ENCODE data around the gene ATPAF1.

Gene ATPAF1

DNA sequence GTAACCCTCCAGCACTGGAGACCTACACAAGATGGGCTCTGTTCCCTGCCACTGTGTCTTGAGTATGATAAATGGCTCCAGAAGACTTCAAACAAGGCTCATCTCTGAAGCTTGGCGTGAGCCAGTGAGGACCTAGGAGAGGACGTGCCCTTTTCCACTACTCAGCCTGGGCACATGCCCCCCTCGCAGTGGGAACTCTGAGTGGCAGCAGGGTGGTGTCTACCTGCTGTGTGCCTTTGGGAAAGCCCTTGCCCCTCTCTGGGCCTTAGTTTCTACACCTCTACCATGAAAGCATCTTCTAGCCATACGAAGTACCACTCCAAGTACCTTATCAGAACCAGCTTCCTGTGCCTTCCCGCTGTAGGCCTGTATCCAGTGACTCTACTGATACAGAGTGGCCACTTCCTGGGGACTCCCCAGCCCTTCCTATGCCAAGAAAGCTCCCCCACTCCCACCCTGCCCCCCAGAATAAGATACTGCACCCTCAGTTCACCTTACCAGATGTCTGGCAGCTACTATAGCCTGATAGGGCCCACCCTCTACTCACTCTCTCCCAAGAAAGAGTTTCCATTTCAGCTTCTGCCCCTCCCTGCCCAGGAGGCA is 48.4 kb downstream of the ATPAF1 start:
- Mint-ChIP-seq H3K9me3 (no peaks in the 10 kb centered on the region), H3K4me1 (ENCODE audit: low read depth) (peaks cover 39% of the 10 kb centered on the region), H3K36me3 (ENCODE audit: low read depth) (no peaks in the 10 kb centered on the region), H3K4me3 (no peak overlapping the region), H3K27me3 (ENCODE audit: low read depth) (no peaks in the 10 kb centered on the region), H3K27ac (no peak overlapping the region)

DNA sequence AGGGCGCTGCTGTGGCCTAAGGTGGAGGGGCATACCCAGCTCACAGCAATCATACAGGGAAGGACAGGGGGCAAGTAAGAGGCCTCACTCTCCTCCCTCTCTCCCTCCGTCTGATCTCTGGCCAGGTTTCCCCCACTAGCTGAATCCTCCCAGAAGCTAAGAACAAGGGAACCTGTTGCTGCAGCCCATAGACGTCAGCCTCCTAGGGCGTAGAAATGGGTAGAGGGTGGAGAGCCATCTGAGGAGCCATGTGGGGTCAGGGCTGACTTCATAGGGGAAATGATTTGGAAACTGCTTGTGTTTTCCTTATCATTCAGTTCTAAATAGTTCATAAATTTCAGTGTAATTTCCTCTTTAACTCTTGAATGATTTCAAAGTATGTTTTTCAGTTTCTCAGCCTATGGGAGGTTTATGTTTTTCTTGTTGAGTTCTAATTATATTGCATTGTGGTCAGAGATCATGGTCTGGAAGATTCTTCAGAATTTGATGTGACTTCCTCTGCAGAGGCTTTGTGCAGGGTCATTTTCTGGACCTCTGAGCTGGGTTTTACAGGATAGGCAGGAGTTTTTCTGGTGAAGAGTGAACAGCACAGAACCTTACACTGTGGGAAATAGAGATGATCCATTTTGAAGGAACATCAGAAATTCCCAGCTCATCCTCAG is 49.3 kb downstream of the ATPAF1 start:
- Mint-ChIP-seq H3K36me3 (ENCODE audit: low read depth) (no peaks in the 10 kb centered on the region), H3K27me3 (ENCODE audit: low read depth) (no peaks in the 10 kb centered on the region), H3K4me3 (no peak overlapping the region), H3K9me3 (no peaks in the 10 kb centered on the region), H3K4me1 (ENCODE audit: low read depth) (peaks cover 46% of the 10 kb centered on the region), H3K27ac (peak overlapping the region; percentile 13)

DNA sequence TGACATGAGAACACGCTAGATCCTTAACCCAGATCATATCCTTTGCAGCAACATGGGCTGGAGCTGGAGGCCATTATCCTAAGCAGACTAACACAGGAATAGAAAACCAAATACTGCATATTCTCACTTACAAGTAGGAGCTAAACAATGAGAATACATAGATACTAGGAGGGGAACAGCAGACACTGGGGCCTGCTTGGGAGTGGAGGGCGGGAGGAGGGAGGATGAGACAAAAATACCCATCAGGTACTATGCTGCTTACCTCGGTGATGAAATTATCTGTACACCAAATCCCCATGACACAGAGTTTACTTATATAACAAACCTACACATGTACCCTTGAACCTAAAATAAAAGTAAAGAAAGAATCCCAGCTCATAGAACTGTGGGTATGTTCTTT is 50.3 kb downstream of the ATPAF1 start:
- H3K27me3 Mint-ChIP-seq (ENCODE audit: low read depth), result no peaks in the 10 kb centered on the region
- peaks cover 48% of the 10 kb centered on the region for H3K4me1 Mint-ChIP-seq (ENCODE audit: low read depth)
- H3K4me3 Mint-ChIP-seq, result peak overlapping the region; percentile 93
- H3K36me3 Mint-ChIP-seq (ENCODE audit: low read depth), result peaks cover 2% of the 10 kb centered on the region
- H3K27ac Mint-ChIP-seq, result peak overlapping the region; percentile 88
- no peaks in the 10 kb centered on the region for H3K9me3 Mint-ChIP-seq

DNA sequence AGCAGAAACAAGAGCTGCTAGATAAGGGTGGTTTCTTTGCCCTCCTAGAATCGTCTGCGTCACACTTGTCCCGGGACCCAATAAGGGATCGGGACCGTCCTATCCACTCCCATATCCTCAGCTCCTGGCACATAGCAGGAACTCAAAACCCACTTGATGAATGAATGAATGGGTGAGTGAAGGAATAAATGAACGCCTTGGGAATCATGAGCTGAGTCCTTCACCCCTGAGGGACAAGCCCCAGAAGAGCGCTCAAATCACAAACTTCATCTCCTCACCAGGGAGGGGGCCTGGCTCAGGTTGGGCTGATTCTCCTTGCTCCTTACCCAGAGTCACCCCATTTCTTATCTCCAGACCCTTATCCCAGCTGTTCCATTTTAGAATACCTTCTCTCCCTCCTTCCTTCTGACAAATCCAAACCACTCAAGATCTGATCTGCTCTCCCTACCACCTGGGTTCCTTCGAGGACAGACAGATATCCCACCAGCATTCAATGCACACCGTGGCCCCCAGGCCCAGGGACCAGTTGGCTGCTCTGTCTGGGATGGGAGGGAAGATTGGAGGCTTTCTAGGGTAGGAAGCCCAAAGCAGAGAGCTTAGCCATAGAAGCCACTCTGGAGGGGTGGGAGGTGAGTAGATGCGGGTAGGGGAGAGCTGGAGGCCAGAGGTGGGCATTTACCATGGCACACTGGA is 50.9 kb downstream of the ATPAF1 start:
- H3K9me3 Mint-ChIP-seq, result no peaks in the 10 kb centered on the region
- peaks cover 48% of the 10 kb centered on the region for H3K4me1 Mint-ChIP-seq (ENCODE audit: low read depth)
- peaks cover 4% of the 10 kb centered on the region for H3K36me3 Mint-ChIP-seq (ENCODE audit: low read depth)
- peak overlapping the region; percentile 93 for H3K4me3 Mint-ChIP-seq
- no peaks in the 10 kb centered on the region for H3K27me3 Mint-ChIP-seq (ENCODE audit: low read depth)
- peak overlapping the region; percentile 88 for H3K27ac Mint-ChIP-seq

DNA sequence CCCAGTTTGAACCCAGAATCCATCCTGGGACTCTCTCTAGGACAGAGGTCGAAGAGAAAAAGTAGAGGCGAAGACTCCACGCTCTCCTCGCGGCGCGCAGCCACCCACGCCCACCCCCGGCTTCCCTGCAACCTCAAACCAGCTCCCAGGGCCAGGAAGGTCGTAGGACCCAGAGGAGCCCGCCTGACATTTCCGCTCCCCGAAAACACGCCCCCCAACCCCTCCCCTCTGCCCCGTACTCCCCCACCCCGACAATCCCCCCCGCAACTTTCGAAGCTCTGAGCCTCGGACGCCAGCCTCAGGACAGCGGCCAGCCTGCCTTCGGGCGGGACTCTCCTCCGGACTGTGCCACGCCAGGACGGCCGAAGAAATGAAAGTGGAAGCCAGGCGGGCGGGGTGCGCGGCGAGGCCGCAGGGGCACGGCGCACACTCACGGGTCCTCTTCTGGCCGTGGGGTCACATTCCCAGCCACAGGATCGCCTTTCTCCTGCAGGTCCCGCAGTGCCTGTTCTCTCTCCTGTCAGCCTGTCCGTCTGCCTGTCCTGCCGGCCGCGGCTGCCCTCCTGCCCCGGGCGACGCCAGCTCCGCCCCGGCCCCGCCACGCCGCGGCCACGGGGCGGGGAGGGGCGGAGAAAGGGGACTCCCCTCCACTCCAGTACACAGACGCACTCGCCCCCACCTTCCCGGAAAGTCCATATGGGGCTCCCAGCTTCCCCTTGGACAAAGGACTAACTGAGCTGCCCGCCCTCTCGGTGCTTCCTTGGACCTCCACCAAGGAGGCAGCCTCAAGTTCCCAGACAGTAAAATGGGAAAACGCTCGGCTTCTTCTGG is 51.7 kb downstream of the ATPAF1 start, which contains the start of gene MOB3C:
TSS of gene MOB3C (minus strand) at position 535 of the 831 bp plus-strand sequence. CDS start 3,490 bp downstream, outside the sequence.
- H3K4me1 Mint-ChIP-seq (ENCODE audit: low read depth), result peaks cover 49% of the 10 kb centered on the region
- peak within 1 kb of the TSS; percentile 93 for H3K4me3 Mint-ChIP-seq
- no peaks in the 10 kb centered on the region for H3K9me3 Mint-ChIP-seq
- peaks cover 5% of the 10 kb centered on the region for H3K36me3 Mint-ChIP-seq (ENCODE audit: low read depth)
- H3K27ac Mint-ChIP-seq, result peak within 1 kb of the TSS; percentile 88
- H3K27me3 Mint-ChIP-seq (ENCODE audit: low read depth), result no peaks in the 10 kb centered on the region

DNA sequence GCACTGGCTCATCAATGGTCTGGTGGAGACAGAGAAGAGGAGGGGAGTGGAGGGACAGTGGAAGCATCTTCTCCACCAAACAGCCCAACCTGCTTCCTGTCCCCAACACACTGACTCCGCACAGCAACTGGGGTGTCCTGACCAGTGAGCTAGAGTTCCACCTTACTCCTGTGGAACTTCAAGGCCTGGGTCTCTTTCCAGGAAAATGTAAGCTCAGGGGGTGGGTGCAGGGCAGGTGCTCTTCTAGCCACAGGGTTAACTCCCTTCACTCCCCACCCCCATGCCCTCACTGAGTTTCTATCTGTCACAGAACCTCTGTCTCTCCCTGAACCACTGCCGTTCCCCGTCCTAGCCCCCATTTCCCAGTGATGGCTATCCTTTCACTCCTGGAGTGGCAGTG is 52.4 kb downstream of the ATPAF1 start:
- Mint-ChIP-seq H3K4me3 (peak overlapping the region; percentile 93), H3K4me1 (ENCODE audit: low read depth) (peaks cover 52% of the 10 kb centered on the region), H3K27ac (peak overlapping the region; percentile 82), H3K9me3 (no peaks in the 10 kb centered on the region), H3K36me3 (ENCODE audit: low read depth) (peaks cover 13% of the 10 kb centered on the region), H3K27me3 (ENCODE audit: low read depth) (no peaks in the 10 kb centered on the region)

DNA sequence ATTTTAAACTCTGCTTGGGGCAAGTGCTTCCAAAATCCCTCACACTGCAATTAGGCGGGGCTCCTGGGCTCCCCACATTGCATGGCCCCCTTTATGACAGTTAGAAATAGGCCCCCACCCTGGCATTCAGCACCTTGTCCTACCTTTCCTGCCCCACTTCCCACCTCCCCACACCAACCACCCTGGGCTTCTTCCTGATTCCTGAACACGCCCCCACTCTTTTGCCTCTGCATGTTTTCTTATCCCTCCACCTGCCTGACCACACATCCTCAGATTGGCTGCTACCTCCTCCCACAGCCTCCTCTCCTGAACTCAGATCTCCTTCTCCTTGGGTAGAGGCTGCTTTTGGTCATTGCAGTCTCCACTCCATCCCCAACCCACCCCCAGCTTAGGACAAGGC is 53.1 kb downstream of the ATPAF1 start:
- peak overlapping the region; percentile 82 for H3K27ac Mint-ChIP-seq

DNA sequence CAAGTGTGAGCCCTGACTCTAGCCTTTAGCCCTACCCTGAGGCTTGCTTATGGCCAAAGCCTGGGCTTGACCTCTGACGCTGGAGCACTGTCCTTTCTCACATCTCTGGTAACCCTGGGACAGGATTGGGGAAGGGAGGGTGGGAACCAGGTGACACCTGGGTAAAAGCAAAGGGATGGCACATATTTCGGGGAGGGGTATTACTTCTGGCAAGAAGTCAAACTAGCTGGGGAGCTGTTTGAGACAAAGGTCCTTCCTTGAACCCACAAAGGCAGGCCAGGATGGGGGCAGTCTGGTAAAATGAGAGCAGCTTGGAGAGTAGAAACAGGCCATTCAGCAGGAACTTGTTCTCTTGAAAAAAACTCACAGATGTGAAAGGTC is 53.6 kb downstream of the ATPAF1 start:
- peaks cover 54% of the 10 kb centered on the region for H3K4me1 Mint-ChIP-seq (ENCODE audit: low read depth)
- H3K27me3 Mint-ChIP-seq (ENCODE audit: low read depth), result no peaks in the 10 kb centered on the region
- H3K4me3 Mint-ChIP-seq, result peak overlapping the region; percentile 93
- peak overlapping the region; percentile 15 for H3K27ac Mint-ChIP-seq
- no peaks in the 10 kb centered on the region for H3K9me3 Mint-ChIP-seq
- H3K36me3 Mint-ChIP-seq (ENCODE audit: low read depth), result peaks cover 22% of the 10 kb centered on the region

More for the DNA sequence above, 53.1 kb downstream of the ATPAF1 start:
- Mint-ChIP-seq H3K36me3 (ENCODE audit: low read depth) (peaks cover 17% of the 10 kb centered on the region), H3K4me1 (ENCODE audit: low read depth) (peaks cover 52% of the 10 kb centered on the region), H3K4me3 (peak overlapping the region; percentile 93), H3K27me3 (ENCODE audit: low read depth) (no peaks in the 10 kb centered on the region), H3K9me3 (no peaks in the 10 kb centered on the region)

DNA sequence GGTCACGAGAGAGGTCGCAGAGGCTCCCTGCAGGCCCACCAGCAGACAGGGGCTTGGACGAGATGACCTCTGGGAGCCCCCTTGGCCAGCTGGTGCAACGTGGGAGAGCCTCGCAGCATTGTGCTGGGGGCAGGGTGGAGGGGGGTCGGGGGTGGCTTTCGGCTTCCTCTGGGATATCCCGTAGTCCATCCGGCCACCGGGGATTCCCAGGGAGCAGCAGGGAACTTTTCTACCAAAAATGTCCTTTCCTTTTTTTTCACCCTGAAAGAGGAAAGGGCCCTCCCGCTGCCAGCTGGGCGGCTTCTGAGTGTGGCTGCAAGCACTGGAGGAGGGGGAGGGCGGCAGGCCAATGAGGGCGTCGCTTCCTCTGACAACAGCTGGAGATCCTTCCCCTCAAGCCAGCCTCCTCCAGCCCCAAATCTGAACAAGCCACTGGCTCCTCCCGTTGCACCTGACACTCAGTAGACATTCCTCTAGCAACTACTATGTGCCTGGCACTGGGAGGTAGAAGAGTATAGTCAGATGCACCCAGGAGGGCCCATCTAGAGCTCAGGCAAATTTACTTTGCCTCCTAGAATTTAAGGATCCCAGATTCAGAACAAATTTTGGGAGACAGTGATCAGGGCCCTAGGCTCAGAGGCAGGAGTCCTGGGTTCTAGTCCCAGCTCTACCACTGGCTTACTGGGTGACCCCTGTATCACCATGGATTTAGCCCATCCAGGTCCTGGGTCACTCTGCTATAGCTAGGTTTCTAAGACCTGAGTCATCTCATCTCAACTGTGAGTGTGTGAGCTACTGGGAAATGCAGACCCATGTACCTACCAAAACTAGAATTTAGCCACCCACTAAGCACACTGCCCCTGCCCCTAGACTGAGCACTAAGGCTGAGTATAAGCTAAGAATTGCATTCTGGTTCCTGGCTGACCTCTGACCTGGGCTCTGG is 54.2 kb downstream of the ATPAF1 start:
- Mint-ChIP-seq H3K36me3 (ENCODE audit: low read depth) (peaks cover 29% of the 10 kb centered on the region), H3K27me3 (ENCODE audit: low read depth) (no peaks in the 10 kb centered on the region), H3K9me3 (no peaks in the 10 kb centered on the region)

DNA sequence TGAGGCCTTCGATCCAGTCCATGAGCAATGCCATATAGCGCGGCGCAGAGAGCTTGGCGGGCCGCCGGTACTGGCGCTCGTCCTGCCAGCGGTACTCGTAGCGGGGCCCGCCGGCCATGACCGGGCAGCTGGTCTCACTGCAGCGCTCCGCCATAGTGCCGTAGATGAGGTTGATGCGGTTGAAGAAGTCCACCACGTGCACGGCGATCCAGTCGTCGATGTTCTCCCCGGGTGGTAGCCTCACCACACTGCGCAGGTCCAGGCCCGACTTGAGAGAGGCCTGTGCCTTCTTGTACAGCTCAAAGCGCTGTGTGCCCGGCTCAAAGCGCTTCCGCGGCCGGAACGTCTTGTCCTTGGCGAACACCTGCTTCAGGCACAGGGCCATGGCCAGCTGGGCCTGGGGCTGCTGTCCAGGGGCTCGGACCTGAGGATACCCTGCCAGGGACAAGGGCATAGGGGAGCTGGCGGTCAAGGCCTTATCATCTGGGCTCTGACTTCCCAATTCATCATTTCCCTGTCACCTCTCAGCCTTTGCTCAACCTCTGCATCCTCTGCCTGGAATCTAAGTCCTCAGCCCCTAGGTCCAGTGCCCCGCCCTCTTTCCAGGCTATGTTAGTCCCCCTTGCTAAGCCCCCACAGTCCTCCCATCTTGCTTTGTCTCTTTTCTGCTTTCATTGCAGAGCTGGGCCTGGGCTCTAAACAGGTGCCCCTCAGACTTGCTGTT is 55.1 kb downstream of the ATPAF1 start:
- H3K4me3 Mint-ChIP-seq, result peak overlapping the region; percentile 44
- H3K27ac Mint-ChIP-seq, result peak overlapping the region; percentile 63
- H3K9me3 Mint-ChIP-seq, result no peaks in the 10 kb centered on the region
- peaks cover 46% of the 10 kb centered on the region for H3K4me1 Mint-ChIP-seq (ENCODE audit: low read depth)
- H3K36me3 Mint-ChIP-seq (ENCODE audit: low read depth), result peaks cover 37% of the 10 kb centered on the region
- no peaks in the 10 kb centered on the region for H3K27me3 Mint-ChIP-seq (ENCODE audit: low read depth)

More for the DNA sequence above, 54.2 kb downstream of the ATPAF1 start:
- Mint-ChIP-seq H3K4me3 (peak overlapping the region; percentile 93), H3K27ac (peak overlapping the region; percentile 36), H3K4me1 (ENCODE audit: low read depth) (peaks cover 49% of the 10 kb centered on the region)

DNA sequence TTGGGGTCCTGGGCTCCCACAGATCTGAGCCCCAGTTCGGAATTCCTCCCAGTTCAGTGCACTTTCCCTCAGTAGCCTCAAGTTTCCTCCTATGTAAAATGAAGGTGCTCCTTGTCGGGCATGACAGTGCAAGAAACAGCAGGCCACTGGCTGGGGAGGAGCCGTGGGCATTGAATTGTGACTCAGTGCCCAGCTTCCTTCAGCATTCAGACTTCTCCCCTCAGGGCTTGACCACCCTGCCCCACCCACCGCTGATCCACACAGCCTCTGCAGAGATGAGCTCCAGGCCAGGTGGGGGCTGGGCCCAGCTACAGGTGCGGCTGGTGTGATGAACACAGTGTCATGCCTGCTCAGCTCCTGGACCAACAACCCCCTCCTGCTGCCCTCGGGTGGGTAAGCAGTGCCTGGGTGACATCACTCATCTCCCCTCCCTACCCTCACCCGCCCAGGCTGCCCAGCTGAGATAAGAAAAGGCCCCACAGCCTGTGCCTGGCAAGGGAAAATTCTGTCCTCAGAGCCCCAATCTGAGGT is 56.4 kb downstream of the ATPAF1 start:
- Mint-ChIP-seq H3K27me3 (ENCODE audit: low read depth) (no peaks in the 10 kb centered on the region), H3K4me1 (ENCODE audit: low read depth) (peaks cover 40% of the 10 kb centered on the region), H3K36me3 (ENCODE audit: low read depth) (peaks cover 44% of the 10 kb centered on the region), H3K4me3 (no peak overlapping the region), H3K9me3 (no peaks in the 10 kb centered on the region), H3K27ac (no peak overlapping the region)

DNA sequence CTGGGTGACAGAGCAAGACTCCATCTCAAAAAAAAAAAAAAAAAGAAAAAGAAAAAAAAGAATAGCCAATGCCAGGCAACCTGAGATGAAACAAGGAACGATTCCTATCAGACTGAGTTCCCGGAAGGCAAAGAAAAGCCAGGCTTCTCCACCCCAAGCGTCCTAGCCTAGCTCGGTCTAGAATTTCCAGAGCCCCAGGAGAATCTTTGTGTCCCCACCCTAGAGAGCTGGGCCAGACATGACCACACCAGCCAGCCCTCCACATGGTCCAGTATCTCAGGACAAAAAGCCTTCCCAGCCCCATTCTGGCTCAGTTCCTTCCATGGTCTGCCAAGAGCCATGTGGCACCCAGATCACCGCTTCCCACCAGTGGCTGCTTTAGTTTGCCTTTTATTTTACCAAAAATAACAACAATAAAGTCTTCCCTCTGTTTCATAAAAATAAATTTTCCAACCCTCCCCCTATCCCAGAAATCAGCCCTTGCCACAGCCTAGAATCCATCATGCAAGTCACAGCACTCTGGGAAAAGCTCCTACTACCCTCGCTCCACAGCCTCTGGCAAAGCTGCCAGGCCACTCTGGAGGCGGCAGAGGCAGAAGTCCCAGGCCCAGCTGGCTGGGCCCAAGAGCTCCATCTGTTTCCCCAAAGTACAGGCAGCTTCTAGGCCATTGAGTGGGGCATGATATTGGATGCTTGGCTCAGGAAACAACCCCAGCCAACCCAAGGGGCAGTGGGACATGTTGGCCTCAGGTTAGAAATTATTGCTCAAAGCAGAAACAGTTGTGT is 60.6 kb downstream of the ATPAF1 start:
- Mint-ChIP-seq H3K9me3 (no peaks in the 10 kb centered on the region), H3K27ac (no peak overlapping the region), H3K27me3 (ENCODE audit: low read depth) (no peaks in the 10 kb centered on the region), H3K4me3 (no peak overlapping the region), H3K36me3 (ENCODE audit: low read depth) (peaks cover 54% of the 10 kb centered on the region), H3K4me1 (ENCODE audit: low read depth) (peaks cover 47% of the 10 kb centered on the region)

All from T-helper 1 cell treated with Interleukin-12 subunit alpha and Interleukin-12 subunit beta and Interleukin-4 antibody, amounts not matched to agents 30 μg/mL and 1 μg/mL, for 36 hours (primary cell).